ENCODE measurements around the gene ITPR1.

Gene ITPR1

DNA sequence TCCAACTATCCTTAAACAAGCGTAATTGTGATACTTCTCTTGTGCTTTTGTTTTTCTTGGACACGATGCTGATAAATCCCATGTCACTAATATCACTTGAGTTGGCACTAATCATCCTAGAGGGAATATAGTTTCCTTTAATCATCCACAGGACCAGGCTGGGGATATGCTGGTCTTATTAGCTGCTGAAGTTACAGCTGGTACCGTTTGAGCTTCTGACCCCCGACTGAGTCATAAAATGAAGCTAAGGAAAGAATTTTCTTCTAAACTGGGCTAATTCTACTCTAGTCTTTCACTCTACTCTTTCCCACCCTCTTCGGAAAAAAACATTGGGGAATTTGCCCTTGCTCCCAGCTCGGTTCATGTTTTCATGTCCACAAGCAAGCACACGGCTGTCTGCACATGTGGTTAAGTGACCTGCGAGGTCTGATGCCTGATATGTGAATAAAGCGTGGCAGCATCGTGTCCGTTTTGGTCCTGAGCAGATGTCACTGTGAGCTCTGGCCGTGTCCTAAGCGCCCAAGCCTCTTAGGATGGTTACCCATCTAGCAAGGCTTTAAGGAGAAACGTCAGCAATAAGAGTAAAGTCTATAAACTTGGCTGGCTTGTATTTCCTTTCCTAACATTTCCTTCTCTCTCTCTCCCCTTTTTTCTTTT lies 223.7 kb downstream of the ITPR1 start:
- Histone ChIP-seq H3K27me3 (ENCODE audit: insufficient read depth, low read length) (no peaks in the 10 kb centered on the region), H3K36me3 (ENCODE audit: insufficient read depth, low read length) (no peaks in the 10 kb centered on the region), H3K9me3 (ENCODE audit: insufficient read depth, low read depth, low read length) (no peaks in the 10 kb centered on the region), H3K4me3 (ENCODE audit: low read length) (no peak overlapping the region), H3K27ac (ENCODE audit: low read depth, low read length) (no peak overlapping the region), H3K4me1 (ENCODE audit: insufficient read depth, low read length) (peaks cover 21% of the 10 kb centered on the region), H3K9ac (ENCODE audit: low read depth, low read length) (no peak overlapping the region)
- 93% methylated on average over 14 of the region's 14 CpGs for WGBS

GRCh38 chr3:4717363-4717740 lies 224.2 kb downstream of the ITPR1 start:
- 93% methylated on average over 5 of the region's 5 CpGs for whole genome bisulfite sequencing
- H3K9ac ChIP-seq (ENCODE audit: low read depth, low read length) = no peak overlapping the region
- no peaks in the 10 kb centered on the region for H3K36me3 ChIP-seq (ENCODE audit: insufficient read depth, low read length)
- no peaks in the 10 kb centered on the region for H3K9me3 ChIP-seq (ENCODE audit: insufficient read depth, low read depth, low read length)
- H3K4me3 ChIP-seq (ENCODE audit: low read length) = no peak overlapping the region
- H3K27me3 ChIP-seq (ENCODE audit: insufficient read depth, low read length) = no peaks in the 10 kb centered on the region
- peaks cover 21% of the 10 kb centered on the region for H3K4me1 ChIP-seq (ENCODE audit: insufficient read depth, low read length)
- no peak overlapping the region for H3K27ac ChIP-seq (ENCODE audit: low read depth, low read length)

DNA sequence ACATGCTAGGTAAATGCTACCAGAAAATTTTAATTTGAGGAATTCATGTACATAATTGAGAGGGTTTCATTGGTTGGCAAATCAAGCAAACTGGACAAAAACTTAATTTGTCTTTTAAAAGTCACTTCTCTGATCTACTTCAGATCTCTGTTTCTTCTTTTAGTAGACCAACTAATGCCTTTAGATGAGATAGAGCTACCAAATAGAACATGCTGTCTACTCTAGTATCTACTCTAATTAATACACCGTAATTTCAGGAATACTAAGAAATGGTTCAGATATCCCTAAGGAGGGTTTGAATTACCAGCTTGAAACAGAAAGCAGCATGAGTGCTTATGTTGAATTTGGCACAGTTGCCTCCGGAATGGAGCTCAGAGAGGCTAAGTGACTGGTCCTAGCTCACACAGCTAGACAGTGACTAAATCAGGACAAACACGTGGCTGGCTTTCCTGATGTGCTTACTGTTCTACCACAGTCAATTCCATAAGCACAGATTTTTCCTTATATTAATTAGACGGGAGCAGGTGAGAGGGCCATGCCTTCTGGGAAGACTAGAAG lies 225.1 kb downstream of the ITPR1 start:
- no peak overlapping the region for H3K27ac ChIP-seq (ENCODE audit: low read depth, low read length)
- no peak overlapping the region for H3K9ac ChIP-seq (ENCODE audit: low read depth, low read length)
- H3K4me3 ChIP-seq (ENCODE audit: low read length) = no peak overlapping the region
- 84% methylated on average over 4 of the region's 4 CpGs for WGBS
- no peaks in the 10 kb centered on the region for H3K9me3 ChIP-seq (ENCODE audit: insufficient read depth, low read depth, low read length)
- H3K27me3 ChIP-seq (ENCODE audit: insufficient read depth, low read length) = no peaks in the 10 kb centered on the region
- no peaks in the 10 kb centered on the region for H3K36me3 ChIP-seq (ENCODE audit: insufficient read depth, low read length)
- peaks cover 21% of the 10 kb centered on the region for H3K4me1 ChIP-seq (ENCODE audit: insufficient read depth, low read length)

DNA sequence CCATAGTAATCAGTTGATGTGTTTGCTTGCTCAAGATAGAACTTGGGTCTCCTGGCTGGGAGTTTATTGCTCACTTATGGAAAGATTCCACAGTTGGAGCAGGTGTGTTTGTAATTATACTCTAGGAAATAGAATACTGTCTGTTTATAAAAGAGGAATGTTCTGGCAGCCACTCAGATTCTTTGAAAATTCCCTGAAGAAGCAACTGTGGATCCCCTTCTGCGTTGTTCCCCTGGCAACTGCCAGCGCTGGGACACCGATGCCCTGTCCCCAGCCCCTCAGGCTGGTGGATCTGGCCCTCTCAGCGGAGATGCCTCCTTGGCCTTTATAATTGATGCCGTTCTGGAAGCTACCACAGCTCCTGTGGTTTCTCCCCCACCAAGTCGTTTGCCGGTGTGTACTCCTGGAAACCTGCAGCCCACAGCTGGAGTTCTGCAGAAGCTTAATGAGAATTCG lies 225.9 kb downstream of the ITPR1 start:
- H3K27me3 ChIP-seq (ENCODE audit: insufficient read depth, low read length) = no peaks in the 10 kb centered on the region
- 80% methylated on average over 8 of the region's 8 CpGs for WGBS
- no peak overlapping the region for H3K4me3 ChIP-seq (ENCODE audit: low read length)
- no peak overlapping the region for H3K9ac ChIP-seq (ENCODE audit: low read depth, low read length)
- peaks cover 21% of the 10 kb centered on the region for H3K4me1 ChIP-seq (ENCODE audit: insufficient read depth, low read length)
- H3K36me3 ChIP-seq (ENCODE audit: insufficient read depth, low read length) = no peaks in the 10 kb centered on the region
- H3K9me3 ChIP-seq (ENCODE audit: insufficient read depth, low read depth, low read length) = no peaks in the 10 kb centered on the region
- H3K27ac ChIP-seq (ENCODE audit: low read depth, low read length) = no peak overlapping the region

GRCh38 chr3:4720316-4721075 lies 227.3 kb downstream of the ITPR1 start:
- Histone ChIP-seq H3K27ac (ENCODE audit: low read depth, low read length) (no peak overlapping the region), H3K4me1 (ENCODE audit: insufficient read depth, low read length) (peaks cover 21% of the 10 kb centered on the region), H3K36me3 (ENCODE audit: insufficient read depth, low read length) (no peaks in the 10 kb centered on the region), H3K4me3 (ENCODE audit: low read length) (no peak overlapping the region), H3K27me3 (ENCODE audit: insufficient read depth, low read length) (no peaks in the 10 kb centered on the region), H3K9ac (ENCODE audit: low read depth, low read length) (no peak overlapping the region), H3K9me3 (ENCODE audit: insufficient read depth, low read depth, low read length) (no peaks in the 10 kb centered on the region)
- WGBS = 46% methylated on average over 12 of the region's 12 CpGs

- Histone ChIP-seq H3K4me3 (ENCODE audit: low read length) (no peak overlapping the region), H3K4me1 (ENCODE audit: insufficient read depth, low read length) (peaks cover 21% of the 10 kb centered on the region), H3K27me3 (ENCODE audit: insufficient read depth, low read length) (no peaks in the 10 kb centered on the region), H3K9me3 (ENCODE audit: insufficient read depth, low read depth, low read length) (no peaks in the 10 kb centered on the region), H3K36me3 (ENCODE audit: insufficient read depth, low read length) (no peaks in the 10 kb centered on the region), H3K27ac (ENCODE audit: low read depth, low read length) (no peak overlapping the region), H3K9ac (ENCODE audit: low read depth, low read length) (no peak overlapping the region)
- WGBS = 92% methylated on average over 9 of the region's 9 CpGs
Observed at GRCh38 chr3:4721511-4721911, 228.4 kb downstream of the ITPR1 start.

DNA sequence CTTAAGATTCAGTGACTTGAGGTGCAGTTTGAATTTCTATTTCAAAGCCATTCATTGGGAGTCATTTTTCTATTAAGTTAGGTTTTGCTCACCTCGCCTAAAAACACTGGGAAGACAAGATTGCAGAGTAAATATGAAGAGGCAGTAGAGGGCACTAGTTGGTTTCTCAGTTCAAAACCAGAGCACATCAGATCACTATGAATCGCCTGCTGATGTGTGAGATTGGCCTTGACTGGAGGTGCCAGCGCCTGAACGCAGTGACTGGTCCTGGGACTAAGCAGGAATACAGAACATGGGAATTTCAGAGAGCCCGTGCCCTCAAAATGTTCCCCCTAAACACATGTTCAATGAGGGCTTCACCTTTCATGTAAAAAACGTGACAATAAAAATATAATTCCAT lies 229.0 kb downstream of the ITPR1 start:
- Histone ChIP-seq H3K4me3 (ENCODE audit: low read length) (no peak overlapping the region), H3K27ac (ENCODE audit: low read depth, low read length) (no peak overlapping the region), H3K9ac (ENCODE audit: low read depth, low read length) (no peak overlapping the region), H3K9me3 (ENCODE audit: insufficient read depth, low read depth, low read length) (no peaks in the 10 kb centered on the region), H3K4me1 (ENCODE audit: insufficient read depth, low read length) (peaks cover 21% of the 10 kb centered on the region), H3K36me3 (ENCODE audit: insufficient read depth, low read length) (no peaks in the 10 kb centered on the region), H3K27me3 (ENCODE audit: insufficient read depth, low read length) (no peaks in the 10 kb centered on the region)
- 70% methylated on average over 6 of the region's 6 CpGs for WGBS

DNA sequence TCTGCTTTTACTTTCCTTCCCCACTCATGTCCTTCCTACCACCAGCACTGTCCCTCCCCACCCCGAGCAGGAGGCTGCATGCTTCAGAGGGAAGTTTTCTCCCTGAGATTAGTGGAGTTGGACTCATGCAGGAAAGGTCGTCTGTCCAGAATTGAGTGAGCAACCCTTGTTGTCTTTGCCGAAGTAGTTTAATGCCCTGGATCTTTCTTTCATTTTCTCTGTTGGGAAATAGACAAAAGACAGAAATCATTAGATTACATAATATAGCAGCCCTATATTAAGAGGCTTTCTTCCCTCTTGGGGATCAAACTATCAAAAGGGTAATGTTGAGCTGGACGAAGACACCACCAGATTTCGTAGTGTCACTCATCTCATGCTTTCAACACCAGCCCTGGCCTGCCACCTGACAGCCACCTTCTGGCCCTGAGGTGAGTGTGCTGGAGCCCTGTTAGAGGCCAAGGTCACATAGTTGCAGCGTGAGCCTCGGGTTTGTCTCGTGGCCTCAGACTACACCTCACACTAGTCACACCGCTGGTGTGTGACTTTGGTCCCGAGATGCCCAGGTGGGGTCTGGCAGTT lies 231.0 kb downstream of the ITPR1 start:
- H3K9me3 ChIP-seq (ENCODE audit: insufficient read depth, low read depth, low read length) = no peaks in the 10 kb centered on the region
- H3K27me3 ChIP-seq (ENCODE audit: insufficient read depth, low read length) = no peaks in the 10 kb centered on the region
- no peak overlapping the region for H3K4me3 ChIP-seq (ENCODE audit: low read length)
- peaks cover 13% of the 10 kb centered on the region for H3K4me1 ChIP-seq (ENCODE audit: insufficient read depth, low read length)
- H3K9ac ChIP-seq (ENCODE audit: low read depth, low read length) = no peak overlapping the region
- no peak overlapping the region for H3K27ac ChIP-seq (ENCODE audit: low read depth, low read length)
- 95% methylated on average over 10 of the region's 10 CpGs for WGBS
- no peaks in the 10 kb centered on the region for H3K36me3 ChIP-seq (ENCODE audit: insufficient read depth, low read length)

DNA sequence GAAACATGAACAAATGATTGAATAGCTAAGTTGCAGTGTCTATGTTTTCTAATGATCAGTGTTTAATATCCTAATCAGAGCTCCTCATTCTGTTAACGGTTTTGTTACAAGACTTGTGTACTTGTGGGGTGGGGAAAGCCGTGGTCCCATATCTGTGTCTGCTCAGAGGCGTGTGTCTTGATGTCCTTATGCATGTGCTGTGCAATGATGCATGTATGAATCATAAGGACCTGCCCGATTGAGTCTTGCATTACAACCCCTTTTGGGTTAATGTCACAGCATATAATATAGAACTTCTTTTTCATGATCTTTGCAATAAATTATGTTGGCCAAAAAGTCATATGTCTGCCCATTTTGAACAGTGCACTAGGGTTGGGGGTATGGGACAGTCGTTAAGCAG lies 233.4 kb downstream of the ITPR1 start:
- 96% methylated on average over 5 of the region's 5 CpGs for WGBS
- Histone ChIP-seq H3K9me3 (ENCODE audit: insufficient read depth, low read depth, low read length) (no peaks in the 10 kb centered on the region), H3K4me1 (ENCODE audit: insufficient read depth, low read length) (peaks cover 7% of the 10 kb centered on the region; the same call in 1 of the 2 replicates)

DNA sequence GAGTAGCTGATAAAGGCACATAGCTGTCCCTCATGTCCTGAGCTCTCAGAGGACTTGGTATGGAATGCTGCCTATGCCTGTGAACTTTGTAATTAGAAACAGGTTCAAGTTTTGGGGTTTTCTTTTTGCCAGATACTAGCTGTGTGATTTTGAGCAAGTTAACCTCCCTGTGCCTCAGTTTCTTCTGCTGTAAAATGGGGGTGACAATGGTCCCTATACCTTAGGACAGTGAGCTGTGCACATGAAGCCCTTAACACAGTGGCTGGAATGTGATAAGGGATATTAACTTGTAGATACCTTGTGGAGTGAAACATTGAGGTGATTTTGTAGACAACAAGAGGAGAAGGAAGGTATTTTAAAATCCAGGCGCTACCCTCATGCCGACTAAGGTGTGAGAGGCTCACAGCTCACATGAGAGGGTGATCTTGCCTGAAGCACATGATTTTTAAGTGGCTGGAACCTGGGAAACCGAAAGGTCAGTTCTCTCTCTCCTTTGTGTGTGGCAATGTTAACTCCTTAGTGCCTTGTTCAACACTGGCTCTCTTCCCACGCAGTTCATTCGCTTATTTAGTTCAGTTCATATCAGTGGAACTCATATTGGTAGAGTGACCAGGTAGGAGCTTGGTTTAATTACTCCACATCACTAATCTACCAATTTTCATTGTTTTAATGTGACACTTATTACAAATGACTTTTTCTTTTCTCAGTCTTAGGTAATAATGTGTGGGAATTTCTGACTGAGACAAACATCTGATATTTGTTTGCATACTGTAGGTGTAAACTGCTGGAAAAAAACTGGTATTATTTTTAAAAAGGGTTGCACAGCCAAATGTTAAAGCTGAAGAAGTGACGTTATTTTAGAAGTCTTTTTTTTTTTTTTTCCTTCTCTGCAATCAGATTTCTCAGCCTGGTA lies 236.2 kb downstream of the ITPR1 start:
- no peaks in the 10 kb centered on the region for H3K27me3 ChIP-seq (ENCODE audit: insufficient read depth, low read length)
- no peaks in the 10 kb centered on the region for H3K9me3 ChIP-seq (ENCODE audit: insufficient read depth, low read depth, low read length)
- H3K36me3 ChIP-seq (ENCODE audit: insufficient read depth, low read length) = no peaks in the 10 kb centered on the region
- no peak overlapping the region for H3K27ac ChIP-seq (ENCODE audit: low read depth, low read length)
- WGBS = 60% methylated on average over 6 of the region's 6 CpGs
- H3K9ac ChIP-seq (ENCODE audit: low read depth, low read length) = no peak overlapping the region
- H3K4me3 ChIP-seq (ENCODE audit: low read length) = no peak overlapping the region
- H3K4me1 ChIP-seq (ENCODE audit: insufficient read depth, low read length) = peaks cover 21% of the 10 kb centered on the region

More for the DNA sequence above, 233.4 kb downstream of the ITPR1 start:
- Histone ChIP-seq H3K27me3 (ENCODE audit: insufficient read depth, low read length) (no peaks in the 10 kb centered on the region), H3K9ac (ENCODE audit: low read depth, low read length) (no peak overlapping the region), H3K27ac (ENCODE audit: low read depth, low read length) (no peak overlapping the region), H3K36me3 (ENCODE audit: insufficient read depth, low read length) (no peaks in the 10 kb centered on the region), H3K4me3 (ENCODE audit: low read length) (no peak overlapping the region)

All from HUES64 (cell line).